H9 (cell line): ENCODE results near the gene SDHC. TPM values are rescaled to one million over a fixed set of nuclear protein-coding genes. Genes with fewer than 3 reads are reported as not detected.
A peak's percentile ranks its signal among the peaks of the same experiment; 100 is the strongest.

Experiments
- DNase-seq: peaks from one replicate; pipeline ENCODE4 v3.0.0-alpha.2; 2017
- H2AFZ ChIP-seq: one replicate; pipeline ENCODE4 v1.6.1; 2013; ENCODE audit warnings: mild to moderate bottlenecking, low read length, control low read depth, moderate library complexity
- H2AK5ac ChIP-seq: 2 replicates; pipeline ENCODE4 v1.6.1; 2013; ENCODE audit warnings: low read length, control low read depth, mixed read lengths; ENCODE audit not compliant: insufficient read length
- H2BK120ac ChIP-seq: one replicate; pipeline ENCODE4 v1.6.1; 2013; ENCODE audit warnings: low read depth, mild to moderate bottlenecking, low read length, control low read depth, inconsistent platforms; ENCODE audit not compliant: poor library complexity, severe bottlenecking
- H2BK12ac ChIP-seq: 2 replicates; pipeline ENCODE4 v1.6.1; 2013; ENCODE audit warnings: low read length, control low read depth, mixed read lengths, low read depth; ENCODE audit not compliant: insufficient read length
- H2BK15ac ChIP-seq: 2 replicates; pipeline ENCODE4 v1.6.1; 2013; ENCODE audit warnings: low read depth, low read length, control low read depth
- H2BK20ac ChIP-seq: one replicate; pipeline ENCODE4 v1.6.1; 2013; ENCODE audit warnings: low read depth, mild to moderate bottlenecking, low read length, control low read depth, inconsistent platforms; ENCODE audit not compliant: poor library complexity, severe bottlenecking
- H2BK5ac ChIP-seq: 2 replicates; pipeline ENCODE4 v1.6.1; 2013; ENCODE audit warnings: low read length, control low read depth, mixed read lengths; ENCODE audit not compliant: insufficient read length
- H3K14ac ChIP-seq: 2 replicates; pipeline ENCODE4 v1.6.1; 2013; ENCODE audit warnings: low read length, control low read depth; ENCODE audit not compliant: insufficient read depth
- H3K18ac ChIP-seq: 2 replicates; pipeline ENCODE4 v1.6.1; 2013; ENCODE audit warnings: low read depth, mild to moderate bottlenecking, mixed read lengths, low read length, control low read depth; ENCODE audit not compliant: insufficient read length
- H3K23ac ChIP-seq: 2 replicates; pipeline ENCODE4 v1.6.1; 2013; ENCODE audit warnings: low read length, control low read depth, mixed read lengths, low read depth; ENCODE audit not compliant: insufficient read length
- H3K23me2 ChIP-seq: 2 replicates; pipeline ENCODE4 v1.6.1; 2013; ENCODE audit warnings: low read depth, mild to moderate bottlenecking, mixed read lengths, low read length, control low read depth; ENCODE audit not compliant: insufficient read length, poor library complexity, severe bottlenecking
- H3K27ac ChIP-seq: 2 replicates; pipeline ENCODE4 v1.5.1; 2013; ENCODE audit warnings: low read length, control low read depth, mixed read lengths, low read depth; ENCODE audit not compliant: insufficient read length
- H3K27me3 ChIP-seq: 2 replicates; pipeline ENCODE4 v1.6.1; 2013; ENCODE audit warnings: low read length, control low read depth, inconsistent platforms; ENCODE audit not compliant: insufficient read depth
- H3K4ac ChIP-seq: 2 replicates; pipeline ENCODE4 v1.6.1; 2013; ENCODE audit warnings: low read depth, mild to moderate bottlenecking, control low read depth, inconsistent platforms, low read length, moderate library complexity
- H3K4me1 ChIP-seq: 2 replicates; pipeline ENCODE4 v1.6.1; 2013; ENCODE audit warnings: low read length, control low read depth, inconsistent platforms; ENCODE audit not compliant: insufficient read depth
- H3K4me2 ChIP-seq: 2 replicates; pipeline ENCODE4 v1.6.1; 2013; ENCODE audit warnings: low read length, control low read depth, mixed read lengths; ENCODE audit not compliant: insufficient read length, insufficient read depth
- H3K56ac ChIP-seq: 2 replicates; pipeline ENCODE4 v1.6.1; 2013; ENCODE audit warnings: low read depth, mild to moderate bottlenecking, mixed read lengths, low read length, control low read depth; ENCODE audit not compliant: insufficient read length
- H3K79me1 ChIP-seq: 2 replicates; pipeline ENCODE4 v1.6.1; 2013; ENCODE audit warnings: low read depth, mild to moderate bottlenecking, moderate library complexity, low read length, control low read depth, inconsistent platforms; ENCODE audit not compliant: insufficient read depth, poor library complexity, severe bottlenecking
- H3K79me2 ChIP-seq: 2 replicates; pipeline ENCODE4 v1.6.1; 2013; ENCODE audit warnings: low read length, control low read depth, inconsistent platforms; ENCODE audit not compliant: insufficient read depth
- H3K9ac ChIP-seq: 2 replicates; pipeline ENCODE4 v1.6.1; 2013; ENCODE audit warnings: low read length, control low read depth, mixed read lengths; ENCODE audit not compliant: insufficient read length; ENCODE audit errors: extremely low read depth
- H3K9me3 ChIP-seq: one replicate; pipeline ENCODE4 v1.6.1; 2013; ENCODE audit warnings: low read depth, low read length, inconsistent platforms; ENCODE audit not compliant: control insufficient read depth
- H3T11ph ChIP-seq: one replicate; pipeline ENCODE4 v1.6.1; 2013; ENCODE audit warnings: mild to moderate bottlenecking, low read length, control low read depth, inconsistent platforms
- H4K20me1 ChIP-seq: one replicate; pipeline ENCODE4 v1.6.1; 2013; ENCODE audit not compliant: control insufficient read depth, insufficient read length, insufficient read depth
- H4K5ac ChIP-seq: 2 replicates; pipeline ENCODE4 v1.6.1; 2013; ENCODE audit warnings: low read depth, mild to moderate bottlenecking, mixed read lengths, low read length, control low read depth; ENCODE audit not compliant: insufficient read length
- H4K8ac ChIP-seq: replicated peaks from 2 replicates; pipeline ENCODE4 v1.6.1; 2013; ENCODE audit warnings: low read length, control low read depth, mixed read lengths, low read depth; ENCODE audit not compliant: insufficient read length
- H4K91ac ChIP-seq: 2 replicates; pipeline ENCODE4 v1.6.1; 2013; ENCODE audit warnings: low read depth, mild to moderate bottlenecking, moderate library complexity, mixed read lengths, low read length, control low read depth; ENCODE audit not compliant: insufficient read length
- H3K27ac Mint-ChIP-seq, 3 experiments: 2 replicates in 2 of 3; 3 replicates in 1 of 3; pipeline ENCODE4 v1.8.0; 2020 to 2021; ENCODE audit warnings: mixed read lengths in 3 of 3, mild to moderate bottlenecking in 1 of 3, moderate library complexity in 1 of 3
- H3K27me3 Mint-ChIP-seq: 2 replicates; pipeline ENCODE4 v1.8.0; 2021; ENCODE audit warnings: low read depth, mild to moderate bottlenecking, moderate library complexity, mixed read lengths
- H3K36me3 Mint-ChIP-seq, 3 experiments: 2 replicates in 2 of 3; 3 replicates in 1 of 3; pipeline ENCODE4 v1.8.0; 2020 to 2021; ENCODE audit warnings: low read depth in 3 of 3, mixed read lengths in 3 of 3; ENCODE audit not compliant: insufficient read depth in 1 of 3
- H3K4me1 Mint-ChIP-seq, 2 experiments: 2 replicates each; pipeline ENCODE4 v1.8.0; 2020; ENCODE audit warnings: mixed read lengths in 2 of 2
- H3K4me3 Mint-ChIP-seq, 2 experiments: 2 replicates in 1 of 2; 3 replicates in 1 of 2; pipeline ENCODE4 v1.8.0; 2020 to 2021; ENCODE audit warnings: mild to moderate bottlenecking in 2 of 2, mixed read lengths in 2 of 2, moderate library complexity in 1 of 2
- H3K9me3 Mint-ChIP-seq, 2 experiments: 2 replicates in 1 of 2; 3 replicates in 1 of 2; pipeline ENCODE4 v1.8.0; 2020; ENCODE audit warnings: mild to moderate bottlenecking in 2 of 2, mixed read lengths in 2 of 2, moderate library complexity in 1 of 2
- WGBS: extraction: QIAGEN DNeasy Blood & Tissue Kit; methylation state at CpG from one replicate; pipeline ENCODE4 v1.1.7; 2013; ENCODE audit warnings: missing lambda C conversion rate, low lambda C conversion rate, mixed read lengths; ENCODE audit not compliant: insufficient read length; ENCODE audit errors: extremely low coverage; 5-methylcytosine and 5-hydroxymethylcytosine counted together
- total RNA-seq: library from RNA; stranded (reverse); gene quantifications from 2 replicates; pipeline ENCODE4 v1.2.1, GENCODE V29; 2021
- TF ChIP-seq, protein P1 (sequence below): fragments of 200-600 bp; sonication (generic); conservative IDR thresholded peaks from 3 replicates; pipeline ENCODE4 v1.8.0; 2021; ENCODE audit warnings: antibody characterized with exemption, mild to moderate bottlenecking

SDHC gene
- total RNA-seq, 1 experiment from 2014 or later: 198 TPM

DNA sequence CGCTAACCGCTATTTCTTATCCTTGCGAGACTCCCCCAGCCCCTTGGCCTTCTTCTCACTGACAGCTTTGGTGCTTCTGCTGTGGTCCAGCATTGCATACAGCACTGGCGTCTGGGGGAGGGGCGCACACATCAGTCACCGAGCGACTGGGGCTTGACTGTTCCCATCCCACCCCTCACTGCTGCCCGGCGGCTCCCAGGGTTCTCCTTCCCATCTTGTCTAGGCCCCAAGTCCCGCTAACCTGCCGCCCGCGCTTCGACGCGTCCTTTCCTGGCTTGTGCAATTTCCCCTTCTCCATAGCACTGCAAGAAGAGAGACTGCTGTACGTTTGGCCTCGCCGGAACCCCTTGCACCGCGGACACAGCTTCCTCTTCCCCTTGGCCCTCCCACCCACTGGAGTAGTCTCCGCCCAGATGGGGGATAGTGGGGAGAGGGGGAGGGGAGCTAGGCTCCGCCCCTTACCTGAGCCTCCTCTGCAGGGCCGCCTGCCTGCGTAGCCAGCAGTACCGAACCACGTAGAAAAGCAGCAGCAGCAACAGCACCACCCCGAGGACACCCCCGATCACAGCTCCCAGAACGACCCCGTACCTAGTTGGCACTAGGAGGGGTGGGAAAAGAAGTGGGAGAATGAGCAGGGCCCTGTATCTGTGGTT, 8.2 kb upstream of the SDHC start:
- H3K4me1 Mint-ChIP-seq: peaks cover 34 to 57% of the 10 kb centered on the region in 2 experiments
- peak overlapping the region; percentile 93 to 96 for H3K4me3 Mint-ChIP-seq
- H3T11ph ChIP-seq: no peak overlapping the region
- H3K56ac ChIP-seq: no peak overlapping the region
- no peaks in the 10 kb centered on the region for H4K20me1 ChIP-seq
- no peaks in the 10 kb centered on the region for H3K27me3 ChIP-seq
- H3K4me2 ChIP-seq: peak overlapping the region; percentile 12
- H2AK5ac ChIP-seq: no peak overlapping the region
- H3K79me1 ChIP-seq: no peaks in the 10 kb centered on the region
- H3K4ac ChIP-seq: no peak overlapping the region
- no peak overlapping the region for H2BK5ac ChIP-seq
- H3K23me2 ChIP-seq: peaks cover 8% of the 10 kb centered on the region
- WGBS: no CpG with 5 or more reads among the region's 31 CpGs
- peak; percentile 99 for DNase-seq
- H3K23ac ChIP-seq: no peak overlapping the region
- H3K9me3 ChIP-seq: no peaks in the 10 kb centered on the region
- no peak overlapping the region for H4K91ac ChIP-seq
- H2BK20ac ChIP-seq: no peak overlapping the region
- H2BK15ac ChIP-seq: no peak overlapping the region
- peaks cover 6% of the 10 kb centered on the region; the same call in 1 of the 2 replicates for H3K4me1 ChIP-seq
- no peaks in the 10 kb centered on the region for H3K79me2 ChIP-seq
- peaks cover 3% of the 10 kb centered on the region; the same call in 1 of the 2 replicates for H3K27me3 Mint-ChIP-seq
- no peak overlapping the region for H3K9ac ChIP-seq
- no peak overlapping the region for H2BK120ac ChIP-seq
- TF ChIP-seq, protein P1, sequence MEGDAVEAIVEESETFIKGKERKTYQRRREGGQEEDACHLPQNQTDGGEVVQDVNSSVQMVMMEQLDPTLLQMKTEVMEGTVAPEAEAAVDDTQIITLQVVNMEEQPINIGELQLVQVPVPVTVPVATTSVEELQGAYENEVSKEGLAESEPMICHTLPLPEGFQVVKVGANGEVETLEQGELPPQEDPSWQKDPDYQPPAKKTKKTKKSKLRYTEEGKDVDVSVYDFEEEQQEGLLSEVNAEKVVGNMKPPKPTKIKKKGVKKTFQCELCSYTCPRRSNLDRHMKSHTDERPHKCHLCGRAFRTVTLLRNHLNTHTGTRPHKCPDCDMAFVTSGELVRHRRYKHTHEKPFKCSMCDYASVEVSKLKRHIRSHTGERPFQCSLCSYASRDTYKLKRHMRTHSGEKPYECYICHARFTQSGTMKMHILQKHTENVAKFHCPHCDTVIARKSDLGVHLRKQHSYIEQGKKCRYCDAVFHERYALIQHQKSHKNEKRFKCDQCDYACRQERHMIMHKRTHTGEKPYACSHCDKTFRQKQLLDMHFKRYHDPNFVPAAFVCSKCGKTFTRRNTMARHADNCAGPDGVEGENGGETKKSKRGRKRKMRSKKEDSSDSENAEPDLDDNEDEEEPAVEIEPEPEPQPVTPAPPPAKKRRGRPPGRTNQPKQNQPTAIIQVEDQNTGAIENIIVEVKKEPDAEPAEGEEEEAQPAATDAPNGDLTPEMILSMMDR: peak; percentile 77
- H3K14ac ChIP-seq: no peak overlapping the region
- no peak overlapping the region for H3K18ac ChIP-seq
- H2AFZ ChIP-seq: no peak overlapping the region
- no peak overlapping the region for H4K5ac ChIP-seq
- peak overlapping the region; percentile 70 to 96 (median 94); a peak in 6 of 7 replicates for H3K27ac Mint-ChIP-seq
- H3K36me3 Mint-ChIP-seq: no peaks in the 10 kb centered on the region
- no peak overlapping the region for H3K27ac ChIP-seq
- no peak overlapping the region for H2BK12ac ChIP-seq
- H3K9me3 Mint-ChIP-seq: no peaks in the 10 kb centered on the region
- no peak overlapping the region for H4K8ac ChIP-seq
